Endothelial cell of umbilical vein (primary cell): ENCODE data around the gene GRIA4.

Experiments used
- FOS ChIP-seq: IDR thresholded peaks from 2 replicates; pipeline ENCODE4 v1.6.1; 2011; ENCODE audit warnings: mild to moderate bottlenecking, low read length, moderate library complexity, borderline replicate concordance; ENCODE audit not compliant: insufficient read depth
- POLR2A ChIP-seq: IDR thresholded peaks from 2 replicates; pipeline ENCODE4 v1.6.1; 2012; ENCODE audit warnings: low read depth, mild to moderate bottlenecking, control low read depth, low read length

DNA sequence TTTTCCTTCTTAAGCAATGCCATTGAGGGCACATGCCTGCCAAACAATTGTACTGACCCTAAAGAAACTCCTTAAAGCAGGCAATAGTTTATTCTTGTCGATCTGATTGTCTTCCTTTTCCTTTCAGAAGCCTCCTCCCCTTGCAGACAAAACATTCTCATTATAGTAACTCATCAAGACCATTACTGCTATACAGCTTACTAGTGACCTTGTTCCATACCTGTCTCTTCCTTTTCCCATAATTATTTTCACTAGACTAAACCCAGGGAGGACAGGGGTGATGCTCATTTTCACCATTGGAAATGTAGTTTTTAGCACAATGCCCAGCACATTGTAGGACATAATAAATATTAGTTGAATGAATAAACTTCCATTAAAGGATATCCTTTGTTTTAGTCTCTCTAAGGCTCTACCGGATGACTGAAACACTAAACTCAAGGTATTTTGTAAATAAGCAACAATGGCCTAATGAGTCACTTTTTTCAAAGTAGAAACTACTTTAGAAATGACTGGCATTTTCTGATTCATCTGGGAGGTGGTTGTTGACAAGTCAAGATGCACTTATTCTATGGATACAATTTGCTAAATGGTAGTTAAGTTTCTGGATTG, 421.4 kb downstream of the GRIA4 start:
- TF ChIP-seq POLR2A (no peak), FOS (peak; percentile 83)
